IMR-90 (cell line): Measurements from ENCODE around the gene DENND1A.

Experiments used
- CTCF ChIP-seq: conservative IDR thresholded peaks from 2 replicates; pipeline ENCODE4 v1.5.1; 2012; ENCODE audit warnings: mild to moderate bottlenecking, low read depth, low read length, improper control_type of control experiment
- MXI1 ChIP-seq: IDR thresholded peaks from 2 replicates; pipeline ENCODE4 v1.6.1; 2012; ENCODE audit warnings: low read depth, mild to moderate bottlenecking, low read length, moderate library complexity, borderline replicate concordance

GRCh38 chr9:123851851-123852250 lies 78.1 kb downstream of the DENND1A start:
- no peak for TF ChIP-seq CTCF
- no peak for TF ChIP-seq MXI1
